Measurements from ENCODE around the gene GNPAT. TPM values are rescaled to one million over a fixed set of nuclear protein-coding genes. Genes with fewer than 3 reads are reported as not detected.

Gene GNPAT
- total and polyA plus RNA-seq, 10 of the 15 experiments (the other 5 are each of a cell fraction or from before 2014, with no cell fraction given) = 24.0 to 70.6 (median 47.2) TPM

DNA sequence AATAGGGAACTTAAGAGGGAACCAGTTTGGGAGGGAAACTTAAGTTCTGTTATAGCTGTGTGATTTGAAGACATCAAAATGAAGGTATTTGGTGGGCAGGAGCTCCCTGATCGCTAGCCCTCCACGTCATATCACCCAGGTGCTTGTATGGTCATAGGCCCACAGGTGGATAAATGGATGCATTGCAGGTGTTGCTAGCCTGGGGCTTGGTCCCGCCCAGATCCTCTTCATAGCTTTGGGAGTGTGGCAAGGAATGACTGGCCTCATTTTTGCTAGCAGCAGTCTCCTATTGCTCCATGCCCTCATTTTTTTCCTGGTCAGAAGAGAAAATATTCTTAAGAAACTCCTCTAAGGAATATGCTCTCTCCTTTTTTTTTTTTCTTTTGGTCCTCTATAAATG lies 11.3 kb downstream of the GNPAT start:
- RAD21 ChIA-PET (ENCODE audit: unreplicated experiment) = no interaction called here
- no peaks in the 10 kb centered on the region for H3K4me1 ChIP-seq (ENCODE audit: control insufficient read depth, insufficient read depth, low read length)
- H4K20me1 ChIP-seq (ENCODE audit: control insufficient read depth, insufficient read depth) = no peaks in the 10 kb centered on the region
- WGBS (ENCODE audit: insufficient coverage, insufficient replicate concordance, low lambda C conversion rate, missing lambda C conversion rate) = 95% methylated on average over 3 of the region's 3 CpGs
- no peak overlapping the region for H3K27ac ChIP-seq (ENCODE audit: control insufficient read depth, insufficient read depth)
- H3K79me2 ChIP-seq (ENCODE audit: control insufficient read depth, insufficient read depth, low read length) = peaks cover under 1% of the 10 kb centered on the region
- H3K27me3 ChIP-seq (replicated peaks in 1 of 2; ENCODE audit: control insufficient read depth in 2 of 2, insufficient read depth in 2 of 2, low read length in 1 of 2) = no peaks in the 10 kb centered on the region
- FAIRE-seq (no peak), ATAC-seq (no peak), DNase-seq (ENCODE audit: low read depth, low spot score) (no peak)
- in situ Hi-C loops (cut with MboI) (no loop called here), intact Hi-C loops (cut with micrococcal nuclease; ENCODE audit: unreplicated experiment) (no loop called here)
- no peak for TF ChIP-seq BHLHE40 (IDR thresholded peaks at IDR 0.05; ENCODE audit: borderline replicate concordance in 1 of 2, low read depth in 2 of 2, low read length in 1 of 2)
- TF ChIP-seq RCOR1 (conservative IDR thresholded peaks at IDR 0.05; ENCODE audit: low read depth, low read length) = no peak
- no peak for TF ChIP-seq NBN (IDR thresholded peaks at IDR 0.05)
- no peak overlapping the region for H3K4me2 ChIP-seq (ENCODE audit: control insufficient read depth, insufficient read depth)
- CTCF ChIA-PET = no interaction called here
- H3K36me3 ChIP-seq (ENCODE audit: control insufficient read depth in 2 of 2, insufficient read depth in 2 of 2, low read length in 1 of 2) = peaks cover 1 to 19% of the 10 kb centered on the region in 2 experiments; a peak in 3 of 4 replicates
- POLR2A ChIA-PET = no interaction called here
- no TSS peak for BruUV-seq (replicated peaks)
- SMC1A ChIA-PET (ENCODE audit: uncharacterized antibody, unreplicated experiment) = no interaction called here
- H3K9me3 ChIP-seq (replicated peaks; ENCODE audit: control insufficient read depth, insufficient read depth, low read length) = peaks cover 3% of the 10 kb centered on the region; the same call in 2 of the 3 replicates
- H2AFZ ChIP-seq (ENCODE audit: control insufficient read depth, low read depth, low read length) = no peak overlapping the region
- H3K4me3 ChIP-seq = no peak overlapping the region
- H3K9ac ChIP-seq (ENCODE audit: control insufficient read depth, insufficient read depth, low read length) = no peak overlapping the region

DNA sequence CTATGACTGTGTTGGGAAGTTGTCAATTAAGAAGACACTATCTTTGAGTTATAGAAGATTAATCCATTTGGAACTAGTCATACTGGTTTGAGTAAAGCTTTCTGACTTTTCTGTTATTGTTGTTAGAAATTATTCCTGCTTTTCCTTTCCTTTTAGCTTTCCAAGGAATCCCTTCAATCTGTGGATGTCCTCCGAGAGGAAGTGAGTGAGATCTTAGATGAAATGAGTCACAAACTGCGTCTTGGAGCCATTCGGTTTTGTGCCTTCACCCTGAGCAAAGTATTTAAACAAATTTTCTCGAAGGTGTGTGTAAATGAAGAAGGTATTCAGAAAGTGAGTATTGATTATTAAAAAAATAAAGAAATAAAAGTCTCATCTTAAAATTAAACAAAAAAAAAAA lies 19.3 kb downstream of the GNPAT start:
- no peak for FAIRE-seq
- no peak overlapping the region for H3K27ac ChIP-seq (ENCODE audit: control insufficient read depth, insufficient read depth)
- WGBS (ENCODE audit: insufficient coverage, insufficient replicate concordance, low lambda C conversion rate, missing lambda C conversion rate) = 98% methylated on average over 4 of the region's 4 CpGs
- H3K79me2 ChIP-seq (ENCODE audit: control insufficient read depth, insufficient read depth, low read length) = no peaks in the 10 kb centered on the region
- no peak for DNase-seq (ENCODE audit: low read depth, low spot score)
- ChIA-PET RAD21 (ENCODE audit: unreplicated experiment) (no interaction called here), SMC1A (ENCODE audit: uncharacterized antibody, unreplicated experiment) (no interaction called here), POLR2A (no interaction called here), CTCF (interaction anchor here (0.6 to 1.3 kb wide), 3 partner anchors 10 to 279 kb away, joined by 3 read pairs; no protein-coding TSS in a partner anchor)
- H2AFZ ChIP-seq (ENCODE audit: control insufficient read depth, low read depth, low read length) = no peak overlapping the region
- TF ChIP-seq CBX3 (IDR thresholded peaks at IDR 0.05; ENCODE audit: borderline replicate concordance, low read depth) = no peak
- no peaks in the 10 kb centered on the region for H3K27me3 ChIP-seq (replicated peaks in 1 of 2; ENCODE audit: control insufficient read depth in 2 of 2, insufficient read depth in 2 of 2, low read length in 1 of 2)
- peaks cover 22% of the 10 kb centered on the region for H3K9me3 ChIP-seq (replicated peaks; ENCODE audit: control insufficient read depth, insufficient read depth, low read length)
- in situ Hi-C loops (cut with MboI) = no loop called here
- ATAC-seq = no peak
- no peak overlapping the region for H3K9ac ChIP-seq (ENCODE audit: control insufficient read depth, insufficient read depth, low read length)
- peaks cover 3 to 45% of the 10 kb centered on the region in 2 experiments for H3K36me3 ChIP-seq (ENCODE audit: control insufficient read depth in 2 of 2, insufficient read depth in 2 of 2, low read length in 1 of 2)
- no peaks in the 10 kb centered on the region for H3K4me1 ChIP-seq (ENCODE audit: control insufficient read depth, insufficient read depth, low read length)
- intact Hi-C loops (cut with micrococcal nuclease; ENCODE audit: unreplicated experiment) = no loop called here
- H4K20me1 ChIP-seq (ENCODE audit: control insufficient read depth, insufficient read depth) = no peaks in the 10 kb centered on the region
- BruUV-seq (replicated peaks) = no TSS peak
- no peak overlapping the region for H3K4me2 ChIP-seq (ENCODE audit: control insufficient read depth, insufficient read depth)
- H3K4me3 ChIP-seq = no peak overlapping the region

All from GM12878 (cell line).